NCI-H2227 (cell line): ENCODE results near the gene BCAP29.

Experiments
- DNase-seq: peaks from one replicate; lab custom pipeline; 2025; ENCODE audit not compliant: unreplicated experiment; lab: John Stamatoyannopoulos, UW

The BCAP29 gene

DNA sequence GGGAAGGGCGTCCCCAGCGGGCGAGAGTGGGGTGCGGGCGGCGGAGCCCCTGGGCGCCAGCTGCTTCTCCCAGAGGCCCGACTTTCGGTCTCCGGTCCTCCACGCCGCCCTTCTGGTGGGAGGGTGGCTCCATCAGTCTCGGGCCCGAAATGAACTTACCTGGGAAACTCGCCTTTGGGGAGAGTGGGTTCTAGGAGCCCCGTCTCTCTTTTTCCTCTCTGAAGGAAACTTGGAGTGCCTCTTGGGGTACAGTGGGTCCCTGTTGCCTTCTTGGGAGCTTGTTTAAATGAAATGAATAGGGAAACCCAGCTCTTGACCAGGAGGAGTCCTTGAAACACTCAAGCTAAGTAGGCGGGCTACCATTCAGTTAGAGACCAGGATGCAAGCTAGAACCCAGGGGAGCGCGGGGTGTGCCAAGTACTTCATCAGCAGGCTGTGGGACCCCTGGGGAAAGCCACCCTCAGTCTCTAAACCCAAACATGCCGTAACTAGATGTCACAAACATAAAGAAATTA lies 81.9 kb downstream of the BCAP29 start:
- no peak for DNase-seq

DNA sequence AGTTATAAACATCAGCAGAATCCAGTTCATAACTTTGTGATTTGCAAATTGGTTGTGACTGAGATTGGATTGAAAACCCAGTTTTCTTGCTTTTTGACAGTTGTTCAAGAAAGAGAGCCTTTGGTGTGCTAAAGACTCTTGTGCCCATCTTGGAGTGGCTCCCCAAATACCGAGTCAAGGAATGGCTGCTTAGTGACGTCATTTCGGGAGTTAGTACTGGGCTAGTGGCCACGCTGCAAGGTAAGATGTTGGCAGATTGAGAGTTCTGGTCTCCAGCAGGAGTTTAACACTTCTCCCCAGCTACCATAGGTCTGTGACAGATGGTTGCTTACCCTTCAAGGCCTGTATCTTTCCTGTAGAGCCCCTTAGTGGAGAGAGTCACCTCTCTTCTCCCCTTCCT lies 83.2 kb downstream of the BCAP29 start:
- DNase-seq, result no peak

DNA sequence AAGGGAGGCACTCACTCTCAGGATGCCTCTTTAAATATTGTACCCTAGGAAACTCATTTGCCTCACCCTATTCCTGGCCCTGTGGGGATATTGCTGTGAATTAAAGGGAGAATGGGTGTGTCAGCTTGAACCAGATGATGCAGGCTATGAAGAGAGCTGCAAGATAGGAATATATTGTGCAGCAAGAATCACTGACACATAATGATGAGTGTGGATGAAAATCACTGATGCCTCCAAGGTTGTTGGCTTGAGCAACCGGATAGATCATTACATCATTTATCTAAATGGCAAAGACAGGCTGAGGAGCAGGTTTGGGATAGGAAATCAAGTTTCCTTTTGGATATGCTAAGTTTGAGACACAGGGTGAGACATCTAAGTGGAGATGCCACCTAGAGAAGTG lies 86.7 kb downstream of the BCAP29 start:
- no peak for DNase-seq

DNA sequence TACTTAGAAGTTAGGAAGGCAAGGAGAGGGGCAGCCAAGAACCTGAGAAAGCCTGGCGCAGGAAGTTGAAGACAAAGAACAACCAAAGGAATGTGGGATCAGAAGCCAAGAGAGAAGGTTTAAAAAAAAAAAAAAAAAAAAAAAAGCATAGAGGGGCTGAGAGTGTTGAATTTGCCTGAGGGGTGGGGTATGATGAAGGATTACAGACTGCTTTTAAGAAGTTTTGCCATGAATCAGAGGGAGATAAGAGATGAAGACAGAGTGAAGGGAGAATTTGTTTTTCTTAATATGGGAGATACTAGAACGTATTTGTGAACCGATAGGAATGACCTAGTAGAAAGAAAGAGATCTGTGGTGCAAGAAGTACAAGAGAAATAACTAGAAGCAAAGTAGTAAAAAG lies 87.3 kb downstream of the BCAP29 start:
- no peak for DNase-seq

DNA sequence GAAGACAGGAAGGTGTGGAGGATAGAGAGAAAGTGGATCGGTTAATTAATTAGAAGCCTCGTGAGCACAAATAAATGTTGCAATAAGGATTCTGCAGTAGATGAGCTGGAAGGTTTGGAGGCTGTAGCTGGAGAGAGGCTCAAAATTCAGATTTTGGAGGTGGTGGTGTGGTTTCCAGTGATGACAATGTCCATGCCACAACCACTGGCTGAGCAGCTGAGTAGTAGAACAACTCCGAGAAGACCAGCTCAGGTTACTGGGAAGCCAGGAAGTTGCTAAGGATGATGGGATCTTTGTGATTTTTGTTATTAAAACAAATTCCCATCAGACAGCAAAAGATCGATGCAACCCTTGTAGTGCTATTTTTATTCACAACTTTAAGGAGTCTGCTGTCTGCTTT lies 88.2 kb downstream of the BCAP29 start:
- no peak for DNase-seq
